ENCODE measurements around the gene CLIP2.
"Not testable (repeated sequence)": the region's sequence is repeated elsewhere in the genome, so short reads cannot be mapped to it uniquely, and the experiment has no call there.

CLIP2 gene

DNA sequence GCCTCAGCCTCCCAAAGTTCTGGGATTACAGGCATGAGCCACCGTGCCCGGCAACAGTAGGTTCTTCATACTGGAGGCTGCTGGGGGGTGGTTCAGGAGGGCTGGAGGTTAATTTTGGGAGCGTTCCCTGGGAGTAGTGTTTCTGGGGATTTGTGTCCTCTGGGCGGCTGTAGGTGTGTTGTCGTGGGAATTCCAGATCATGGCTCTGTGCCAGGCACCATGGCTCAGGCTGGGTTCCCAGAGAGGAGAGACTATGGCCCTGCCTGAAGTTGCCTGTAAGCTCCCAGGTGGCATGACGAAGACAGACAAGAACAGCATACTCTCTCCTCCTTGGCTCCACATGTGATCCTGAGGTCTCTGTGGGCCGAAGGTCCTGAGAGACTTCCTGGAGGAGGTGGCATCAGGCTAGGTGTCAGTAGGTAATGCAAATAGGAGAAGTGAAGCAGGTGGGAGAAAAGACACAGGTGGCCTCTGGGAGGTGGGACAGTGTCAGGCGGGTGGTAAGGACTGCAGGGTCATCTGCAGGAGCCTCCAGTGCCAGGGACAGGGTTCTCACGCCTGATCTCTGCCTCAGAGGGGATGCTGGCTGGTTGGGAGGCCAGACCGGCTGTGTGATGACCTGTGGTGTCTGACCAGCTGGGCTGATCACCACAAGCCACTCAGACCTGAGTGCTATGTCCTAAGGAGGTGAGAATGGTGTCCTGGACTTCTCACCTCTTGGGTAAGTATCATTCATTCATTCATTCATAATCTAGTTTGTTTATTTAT, 18.7 kb downstream of the CLIP2 start:
- Histone ChIP-seq H3K4me3 (no peak overlapping the region), H3K27ac (no peak overlapping the region)
- no peak for DNase-seq (ENCODE audit: low spot score)
- TF ChIP-seq, protein P1, sequence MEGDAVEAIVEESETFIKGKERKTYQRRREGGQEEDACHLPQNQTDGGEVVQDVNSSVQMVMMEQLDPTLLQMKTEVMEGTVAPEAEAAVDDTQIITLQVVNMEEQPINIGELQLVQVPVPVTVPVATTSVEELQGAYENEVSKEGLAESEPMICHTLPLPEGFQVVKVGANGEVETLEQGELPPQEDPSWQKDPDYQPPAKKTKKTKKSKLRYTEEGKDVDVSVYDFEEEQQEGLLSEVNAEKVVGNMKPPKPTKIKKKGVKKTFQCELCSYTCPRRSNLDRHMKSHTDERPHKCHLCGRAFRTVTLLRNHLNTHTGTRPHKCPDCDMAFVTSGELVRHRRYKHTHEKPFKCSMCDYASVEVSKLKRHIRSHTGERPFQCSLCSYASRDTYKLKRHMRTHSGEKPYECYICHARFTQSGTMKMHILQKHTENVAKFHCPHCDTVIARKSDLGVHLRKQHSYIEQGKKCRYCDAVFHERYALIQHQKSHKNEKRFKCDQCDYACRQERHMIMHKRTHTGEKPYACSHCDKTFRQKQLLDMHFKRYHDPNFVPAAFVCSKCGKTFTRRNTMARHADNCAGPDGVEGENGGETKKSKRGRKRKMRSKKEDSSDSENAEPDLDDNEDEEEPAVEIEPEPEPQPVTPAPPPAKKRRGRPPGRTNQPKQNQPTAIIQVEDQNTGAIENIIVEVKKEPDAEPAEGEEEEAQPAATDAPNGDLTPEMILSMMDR (IDR thresholded peaks at IDR 0.05), result no peak

DNA sequence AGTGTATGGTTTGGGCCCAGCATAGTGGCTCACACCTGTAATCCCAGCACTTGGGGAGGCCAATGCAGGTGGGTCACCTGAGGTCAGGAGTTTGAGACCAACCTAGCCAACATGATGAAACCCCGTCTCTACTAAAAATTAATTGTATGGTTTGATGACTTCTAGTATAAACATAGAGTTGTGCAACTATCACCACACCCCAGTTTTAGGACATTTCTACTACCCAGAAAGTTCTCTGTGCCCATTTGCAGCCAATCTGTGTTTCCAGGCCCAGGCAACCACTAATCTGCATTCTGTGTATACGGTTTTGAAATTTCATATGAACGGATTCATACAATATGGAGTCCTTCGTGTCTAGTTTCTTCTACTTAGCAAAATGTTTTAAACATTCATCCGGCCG, 20.0 kb downstream of the CLIP2 start:
- Histone ChIP-seq H3K4me3 (no peak overlapping the region), H3K27ac (no peak overlapping the region)
- TF ChIP-seq, protein P1 (IDR thresholded peaks at IDR 0.05), result no peak
- no peak for DNase-seq (ENCODE audit: low spot score)

DNA sequence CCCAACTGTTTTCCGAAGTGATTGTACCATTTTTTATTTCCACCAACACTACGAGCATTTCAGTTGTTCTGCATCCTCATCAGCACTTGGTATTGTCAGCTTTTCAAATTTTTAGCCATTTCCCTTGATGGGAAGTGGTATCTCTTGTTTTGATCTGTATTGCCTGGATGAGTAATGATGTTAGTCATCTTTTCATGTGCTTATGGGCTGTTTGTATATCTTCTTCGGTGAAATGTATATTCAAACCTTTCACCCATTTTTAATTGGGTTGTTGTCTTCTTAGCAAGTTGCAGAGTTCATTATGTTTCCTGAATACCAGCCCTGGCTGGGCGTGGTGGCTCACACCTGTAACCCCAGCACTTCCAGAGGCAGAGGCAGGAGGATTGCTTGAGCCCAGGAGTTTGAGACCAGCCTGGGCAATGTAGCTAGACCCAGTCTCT, 22.1 kb downstream of the CLIP2 start:
- H3K27ac ChIP-seq, result no peak overlapping the region
- no peak overlapping the region for H3K4me3 ChIP-seq
- DNase-seq (ENCODE audit: low spot score), result no peak
- TF ChIP-seq, protein P1 (IDR thresholded peaks at IDR 0.05), result no peak

DNA sequence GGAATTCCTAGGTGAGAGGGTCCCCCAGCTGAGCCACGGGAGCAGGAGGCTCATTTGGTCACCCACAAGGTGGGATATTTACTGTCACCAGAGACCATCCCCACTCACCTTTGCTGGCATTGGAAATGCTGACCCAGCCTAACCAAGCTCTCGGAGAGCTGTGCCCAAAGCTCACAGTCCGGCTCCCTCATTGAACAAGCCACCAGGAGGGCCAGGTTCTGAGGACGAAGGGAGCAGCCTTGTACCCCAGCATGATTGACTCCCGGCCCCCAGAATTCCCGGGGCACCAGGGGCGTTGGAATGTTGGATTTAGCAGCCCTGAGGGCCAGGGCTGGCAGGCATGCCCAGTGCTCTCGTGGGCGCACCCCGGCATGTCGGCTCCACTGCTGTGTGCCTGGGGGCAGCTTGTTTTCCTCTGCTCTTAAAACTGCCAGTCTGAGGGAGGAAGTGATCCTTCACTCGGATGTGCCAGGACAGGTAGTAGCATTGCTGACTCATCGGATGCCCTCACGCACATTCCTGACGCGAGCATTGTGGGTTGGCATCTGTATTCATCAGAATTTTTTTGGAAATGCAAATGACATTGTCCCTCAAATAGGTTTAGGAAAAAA, 23.3 kb downstream of the CLIP2 start:
- TF ChIP-seq, protein P1 (IDR thresholded peaks at IDR 0.05), result no peak
- DNase-seq (ENCODE audit: low spot score), result no peak
- Histone ChIP-seq H3K27ac (no peak overlapping the region), H3K4me3 (no peak overlapping the region)

DNA sequence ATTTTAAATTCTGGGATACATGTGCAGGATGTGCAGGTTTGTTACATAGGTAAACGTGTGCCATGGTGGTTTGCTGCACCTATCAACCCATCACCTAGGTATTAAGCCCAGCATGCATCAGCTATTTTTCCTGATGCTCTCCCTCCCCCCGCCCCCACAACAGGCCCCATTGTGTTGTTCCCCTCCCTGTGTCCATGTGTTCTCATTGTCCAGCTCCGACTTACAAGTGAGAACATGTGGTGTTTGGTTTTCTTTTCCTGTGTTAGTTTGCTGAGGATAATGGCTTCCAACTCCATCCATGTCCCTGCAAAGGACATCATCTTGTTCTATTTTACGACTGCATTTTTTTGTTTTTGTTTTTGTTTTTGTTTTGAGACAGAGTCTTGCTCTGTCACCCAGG, 26.7 kb downstream of the CLIP2 start:
- DNase-seq (ENCODE audit: low spot score); H3K27ac ChIP-seq; H3K4me3 ChIP-seq: not testable (repeated sequence)

DNA sequence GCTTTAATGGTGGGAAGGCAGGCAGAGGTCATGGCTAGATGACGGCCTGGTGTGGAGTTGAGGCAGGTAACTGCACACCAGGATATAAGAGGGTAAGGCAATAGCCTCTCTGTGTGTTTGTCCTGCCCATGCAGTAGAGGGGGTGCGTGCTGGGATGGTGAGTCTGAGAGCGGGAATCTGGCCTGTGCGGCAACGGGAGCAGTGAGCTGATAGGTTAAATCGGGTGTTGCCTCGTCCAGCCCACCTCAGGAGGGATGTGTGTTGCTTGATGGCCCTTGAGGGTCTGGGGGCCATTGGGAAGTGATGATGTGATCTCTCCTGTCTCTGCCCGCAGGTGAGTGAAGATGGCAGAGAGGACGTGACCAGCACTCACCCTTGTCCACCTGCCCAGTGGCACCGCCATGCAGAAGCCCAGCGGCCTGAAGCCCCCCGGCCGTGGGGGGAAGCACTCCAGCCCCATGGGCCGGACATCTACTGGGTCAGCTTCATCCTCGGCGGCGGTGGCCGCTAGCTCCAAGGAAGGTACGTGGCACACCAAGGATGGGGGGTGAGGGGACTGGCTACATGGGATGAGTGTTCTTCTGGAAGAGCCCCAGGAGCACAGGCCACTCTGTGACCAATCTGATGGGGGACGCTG, 28.1 kb downstream of the CLIP2 start:
- Histone ChIP-seq H3K4me3 (no peak overlapping the region), H3K27ac (no peak overlapping the region)
- TF ChIP-seq, protein P1 (IDR thresholded peaks at IDR 0.05), result no peak
- DNase-seq (ENCODE audit: low spot score), result no peak

DNA sequence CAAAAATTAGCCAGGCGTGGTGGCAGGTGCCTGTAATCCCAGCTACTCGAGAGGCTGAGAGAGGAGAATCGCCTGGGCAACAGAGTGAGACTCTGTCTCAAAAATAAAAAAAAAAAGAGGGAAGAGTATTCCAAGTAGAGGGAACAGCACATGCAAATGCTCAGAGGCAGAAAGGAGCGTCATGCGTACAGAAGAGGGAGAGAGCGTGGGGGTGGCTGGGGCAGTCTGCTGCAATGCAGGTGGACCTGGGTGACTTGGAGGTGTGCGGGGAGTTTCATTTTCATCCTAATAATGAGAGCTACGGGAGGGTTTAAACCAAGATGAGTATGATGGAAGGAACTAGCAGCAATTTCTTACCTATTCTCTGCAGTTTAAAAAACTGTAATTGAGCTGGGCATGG, 28.8 kb downstream of the CLIP2 start:
- no peak for DNase-seq (ENCODE audit: low spot score)
- Histone ChIP-seq H3K27ac (no peak overlapping the region), H3K4me3 (no peak overlapping the region)
- TF ChIP-seq, protein P1 (IDR thresholded peaks at IDR 0.05), result no peak

Data from coronary artery (tissue), 2 donors.